ENCODE data around the gene FEM1C. TPM values are rescaled to one million over a fixed set of nuclear protein-coding genes. Genes with fewer than 3 reads are reported as not detected.

The FEM1C gene

DNA sequence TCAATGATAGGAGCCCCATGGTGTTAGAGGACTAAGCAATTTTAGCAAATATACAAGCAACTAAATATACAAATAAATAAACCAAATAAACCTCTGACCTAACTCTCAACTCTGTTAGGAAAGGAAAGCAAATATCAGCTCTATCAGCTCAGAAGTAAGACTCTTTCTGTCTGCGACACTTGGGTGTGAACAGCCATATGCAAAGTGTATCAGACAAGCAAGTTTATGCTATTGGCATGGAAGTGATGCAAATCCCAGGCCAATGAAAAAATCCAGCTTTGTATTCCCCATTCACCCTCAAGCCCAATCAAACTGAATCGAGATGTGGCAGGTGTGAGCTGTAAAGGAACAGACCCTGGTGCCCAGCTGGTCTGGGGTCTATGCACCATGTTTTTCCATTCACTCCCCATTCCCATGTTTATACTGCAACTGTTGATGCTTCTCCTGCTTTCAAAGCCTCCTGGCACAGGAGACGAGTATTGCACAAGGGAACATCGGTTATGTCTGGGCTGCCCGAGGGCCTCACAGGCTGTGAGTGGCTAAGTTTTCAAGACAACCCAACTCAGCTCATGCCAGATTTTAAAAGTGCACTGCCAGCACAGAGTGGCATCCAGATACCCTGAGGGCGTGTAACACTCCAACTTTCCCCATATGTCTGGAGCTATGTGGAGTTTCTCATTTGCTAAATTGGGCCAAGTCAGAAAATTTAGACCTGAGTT lies 73.1 kb downstream of the FEM1C start:
- Histone ChIP-seq H2BK5ac (ENCODE audit: low read length) (no peak overlapping the region), H3K4ac (ENCODE audit: low read length) (no peak overlapping the region), H3K23ac (ENCODE audit: low read depth, low read length, poor library complexity) (no peak overlapping the region), H2BK12ac (ENCODE audit: low read length) (no peak overlapping the region), H4K8ac (ENCODE audit: low read depth, low read length) (no peak overlapping the region), H3K18ac (ENCODE audit: low read length) (no peak overlapping the region), H3K9ac (ENCODE audit: low read depth, low read length, poor library complexity) (no peak overlapping the region), H2AFZ (ENCODE audit: low read length) (no peak overlapping the region), H2AK5ac (ENCODE audit: low read depth, low read length) (no peak overlapping the region), H4K91ac (ENCODE audit: low read depth, low read length, poor library complexity) (no peak overlapping the region), H2BK120ac (ENCODE audit: low read depth, low read length) (no peak overlapping the region), H3K27me3 (ENCODE audit: control insufficient read depth in 3 of 3, insufficient read depth in 3 of 3, low read depth in 1 of 3, low read length in 3 of 3) (peaks cover 0 to 2% (median 0%) of the 10 kb centered on the region in 3 experiments), H3K36me3 (replicated peaks in 1 of 2; ENCODE audit: control insufficient read depth in 2 of 2, insufficient read depth in 2 of 2, low read length in 2 of 2) (no peaks in the 10 kb centered on the region), H2BK15ac (ENCODE audit: low read length) (no peak overlapping the region), H3K9me3 (replicated peaks in 1 of 2; ENCODE audit: control insufficient read depth in 2 of 2, insufficient read depth in 1 of 2, low read depth in 1 of 2, low read length in 2 of 2) (no peaks in the 10 kb centered on the region), H3K14ac (ENCODE audit: low read length) (no peak overlapping the region), H3K4me3 (ENCODE audit: low read length in 2 of 2) (no peak overlapping the region), H3K4me1 (ENCODE audit: control insufficient read depth in 2 of 2, insufficient read depth in 1 of 2, low read depth in 1 of 2, low read length in 2 of 2) (peaks cover 0 to 1% of the 10 kb centered on the region in 2 donors), H3K4me2 (ENCODE audit: insufficient read depth, low read length, poor library complexity, severe bottlenecking) (no peak overlapping the region), H3K79me1 (ENCODE audit: low read depth, low read length) (no peaks in the 10 kb centered on the region), H3K27ac (replicated peaks; ENCODE audit: low read length) (no peak overlapping the region)
- no peak for DNase-seq (ENCODE audit: low spot score)
- WGBS, 2 donors (ENCODE audit: extremely low coverage in 2 of 2, insufficient read length in 2 of 2, insufficient replicate concordance in 1 of 2) = no CpG with 5 or more reads among the region's 6 CpGs

DNA sequence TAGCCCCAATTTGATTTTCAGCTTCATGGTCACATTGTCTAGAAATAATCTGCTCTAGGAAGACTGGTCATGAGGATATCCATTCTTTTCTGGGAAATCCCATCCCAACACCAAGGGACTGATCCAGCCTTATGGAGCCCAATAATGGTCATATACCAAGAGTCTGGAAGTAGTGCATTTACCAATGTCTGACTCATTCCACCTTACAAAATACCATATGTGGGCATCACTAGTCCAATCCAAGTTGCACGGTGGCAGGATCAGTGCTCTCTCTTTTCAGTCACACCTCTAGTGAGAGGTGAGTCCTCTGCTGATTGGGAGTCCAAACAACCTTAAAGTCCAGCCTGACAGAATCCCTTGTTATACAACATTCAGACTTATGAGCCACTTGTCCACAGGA lies 73.7 kb downstream of the FEM1C start:
- H3K27ac ChIP-seq (replicated peaks; ENCODE audit: low read length) = no peak overlapping the region
- no peaks in the 10 kb centered on the region for H3K79me1 ChIP-seq (ENCODE audit: low read depth, low read length)
- no peaks in the 10 kb centered on the region for H3K36me3 ChIP-seq (replicated peaks in 1 of 2; ENCODE audit: control insufficient read depth in 2 of 2, insufficient read depth in 2 of 2, low read length in 2 of 2)
- no peak overlapping the region for H3K4ac ChIP-seq (ENCODE audit: low read length)
- no peak overlapping the region for H4K91ac ChIP-seq (ENCODE audit: low read depth, low read length, poor library complexity)
- no peak overlapping the region for H3K9ac ChIP-seq (ENCODE audit: low read depth, low read length, poor library complexity)
- no peak overlapping the region for H3K4me3 ChIP-seq (ENCODE audit: low read length in 2 of 2)
- H3K9me3 ChIP-seq (replicated peaks in 1 of 2; ENCODE audit: control insufficient read depth in 2 of 2, insufficient read depth in 1 of 2, low read depth in 1 of 2, low read length in 2 of 2) = no peaks in the 10 kb centered on the region
- H3K14ac ChIP-seq (ENCODE audit: low read length) = no peak overlapping the region
- H3K27me3 ChIP-seq (ENCODE audit: control insufficient read depth in 3 of 3, insufficient read depth in 3 of 3, low read depth in 1 of 3, low read length in 3 of 3) = peaks cover 0 to 2% (median 0%) of the 10 kb centered on the region in 3 experiments
- no peak overlapping the region for H4K8ac ChIP-seq (ENCODE audit: low read depth, low read length)
- H2BK12ac ChIP-seq (ENCODE audit: low read length) = no peak overlapping the region
- H2AFZ ChIP-seq (ENCODE audit: low read length) = no peak overlapping the region
- no peak overlapping the region for H2BK5ac ChIP-seq (ENCODE audit: low read length)
- no peak overlapping the region for H3K18ac ChIP-seq (ENCODE audit: low read length)
- no peak for DNase-seq (ENCODE audit: low spot score)
- no peak overlapping the region for H2BK120ac ChIP-seq (ENCODE audit: low read depth, low read length)
- H3K4me1 ChIP-seq (ENCODE audit: control insufficient read depth in 2 of 2, insufficient read depth in 1 of 2, low read depth in 1 of 2, low read length in 2 of 2) = peaks cover 0 to 1% of the 10 kb centered on the region in 2 donors
- H3K23ac ChIP-seq (ENCODE audit: low read depth, low read length, poor library complexity) = no peak overlapping the region
- no peak overlapping the region for H2BK15ac ChIP-seq (ENCODE audit: low read length)
- no peak overlapping the region for H3K4me2 ChIP-seq (ENCODE audit: insufficient read depth, low read length, poor library complexity, severe bottlenecking)
- no peak overlapping the region for H2AK5ac ChIP-seq (ENCODE audit: low read depth, low read length)
- no CpG with 5 or more reads among the region's 1 CpG for WGBS, 2 donors (ENCODE audit: extremely low coverage in 2 of 2, insufficient read length in 2 of 2, insufficient replicate concordance in 1 of 2)

Small RNAs within 50 kb of the gene (small RNA-seq; reads per million reads assigned to genes)
- not detected for gene AC008628.1 (ENCODE audit: insufficient read depth)
- not detected for gene AC008628.2 (ENCODE audit: insufficient read depth)

Data from neuronal stem cell (in vitro differentiated cells).